ENCODE results near the gene PDCL2.

The PDCL2 gene

DNA sequence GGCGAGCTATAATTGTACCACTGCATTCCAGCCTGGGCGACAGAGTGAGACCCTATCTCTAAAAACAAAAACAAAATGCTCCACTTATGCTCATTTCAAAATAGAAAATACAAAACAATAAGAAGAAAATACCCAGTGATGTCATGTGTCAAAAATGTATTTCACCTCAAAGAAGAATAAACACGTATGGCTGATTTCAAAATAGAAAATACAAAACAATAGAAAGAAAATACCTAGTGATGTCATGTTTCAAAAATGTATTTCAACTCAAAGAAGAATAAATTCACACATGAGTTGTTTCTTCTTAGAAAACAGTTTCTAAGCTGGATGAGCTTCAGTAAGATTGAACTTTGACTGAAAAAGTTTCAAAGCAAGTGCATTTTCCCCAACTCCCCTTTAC, 20.3 kb upstream of the PDCL2 start:
- no peak for TF ChIP-seq CTCF (conservative IDR thresholded peaks at IDR 0.05; ENCODE audit: low read depth, low read length)
- no peak for DNase-seq (ENCODE audit: low read depth)
- H3K4me3 ChIP-seq (ENCODE audit: low read length), result no peak overlapping the region

- DNase-seq (ENCODE audit: low read depth), result no peak
- no peak overlapping the region for H3K4me3 ChIP-seq (ENCODE audit: low read length)
- no peak for TF ChIP-seq CTCF (conservative IDR thresholded peaks at IDR 0.05; ENCODE audit: low read depth, low read length)
Measured at GRCh38 chr4:55611358-55612059, 19.5 kb upstream of the PDCL2 start.

- no peak for DNase-seq (ENCODE audit: low read depth)
- no peak overlapping the region for H3K4me3 ChIP-seq (ENCODE audit: low read length)
Measured at GRCh38 chr4:55610381-55610780, 18.3 kb upstream of the PDCL2 start.

GRCh38 chr4:55609393-55609866, 17.4 kb upstream of the PDCL2 start:
- TF ChIP-seq CTCF (conservative IDR thresholded peaks at IDR 0.05; ENCODE audit: low read depth, low read length), result no peak
- no peak overlapping the region for H3K4me3 ChIP-seq (ENCODE audit: low read length)
- no peak for DNase-seq (ENCODE audit: low read depth)

More at GRCh38 chr4:55610381-55610780, 18.3 kb upstream of the PDCL2 start:
- no peak for TF ChIP-seq CTCF (conservative IDR thresholded peaks at IDR 0.05; ENCODE audit: low read depth, low read length)

DNA sequence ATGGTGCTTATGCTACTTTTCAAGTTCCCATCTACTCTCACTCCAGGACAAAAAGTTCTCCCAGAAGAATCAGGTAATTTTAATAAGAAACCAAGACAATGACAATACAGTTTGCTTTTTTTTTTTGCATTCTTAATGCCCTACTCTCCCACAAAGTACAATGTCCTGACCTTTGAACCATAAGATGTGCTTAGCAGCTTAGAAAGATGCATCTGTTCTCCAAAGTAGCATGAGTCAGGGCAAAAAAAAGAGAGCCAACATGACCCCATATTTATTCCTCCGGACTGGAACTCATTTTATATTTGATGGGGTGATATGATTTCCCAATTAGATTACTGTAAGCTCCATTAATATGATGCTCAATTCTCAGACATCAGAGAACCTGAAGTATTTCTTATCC, 16.5 kb upstream of the PDCL2 start:
- no peak overlapping the region for H3K4me3 ChIP-seq (ENCODE audit: low read length)
- no peak for TF ChIP-seq CTCF (conservative IDR thresholded peaks at IDR 0.05; ENCODE audit: low read depth, low read length)
- no peak for DNase-seq (ENCODE audit: low read depth)

- TF ChIP-seq CTCF (conservative IDR thresholded peaks at IDR 0.05; ENCODE audit: low read depth, low read length), result no peak
- DNase-seq (ENCODE audit: low read depth), result no peak
- no peak overlapping the region for H3K4me3 ChIP-seq (ENCODE audit: low read length)
Measured at GRCh38 chr4:55604996-55605395, 13.0 kb upstream of the PDCL2 start.

DNA sequence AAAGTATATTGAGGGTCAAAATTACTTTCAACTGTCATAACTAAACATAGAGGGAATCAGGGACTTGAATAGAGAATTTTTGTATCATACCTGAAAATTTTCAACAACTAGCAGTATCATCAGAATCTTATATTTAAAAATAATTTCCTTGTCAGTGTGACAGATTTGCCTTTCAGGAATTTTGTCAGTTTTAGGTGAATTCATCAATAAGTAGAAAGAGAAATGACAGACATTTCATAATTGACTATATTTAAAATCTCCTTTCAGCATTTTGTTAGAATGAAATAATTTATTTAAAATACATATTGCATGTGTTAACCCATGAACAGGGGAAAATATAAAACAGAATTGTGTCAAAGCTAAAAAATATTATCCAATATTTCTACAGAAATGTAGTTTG, 8.6 kb upstream of the PDCL2 start:
- no peak for TF ChIP-seq CTCF (conservative IDR thresholded peaks at IDR 0.05; ENCODE audit: low read depth, low read length)
- no peak for DNase-seq (ENCODE audit: low read depth)
- H3K4me3 ChIP-seq (ENCODE audit: low read length), result no peak overlapping the region

All from retinal pigment epithelial cell (primary cell).